Measurements from ENCODE around the gene PYGM.

Gene PYGM

GRCh38 chr11:64698427-64698826, 61.3 kb downstream of the PYGM start:
- no peak for DNase-seq (ENCODE audit: low spot score)
- in situ Hi-C loops (cut with MboI; ENCODE audit: low sequenced_read_pairs, unreplicated experiment), result no loop called here
- TF ChIP-seq CTCF (IDR thresholded peaks at IDR 0.05; ENCODE audit: borderline replicate concordance, control extremely low read depth, extremely low read depth, insufficient read depth, missing control alignments), result no peak

GRCh38 chr11:64697663-64698375, 62.0 kb downstream of the PYGM start:
- in situ Hi-C loops (cut with MboI; ENCODE audit: low sequenced_read_pairs, unreplicated experiment), result no loop called here

More at GRCh38 chr11:64697663-64698375, 62.0 kb downstream of the PYGM start:
- no peak for TF ChIP-seq CTCF (IDR thresholded peaks at IDR 0.05; ENCODE audit: borderline replicate concordance, control extremely low read depth, extremely low read depth, insufficient read depth, missing control alignments)
- peak; percentile 18 for DNase-seq (ENCODE audit: low spot score)

Measured in GM13976 (cell line).